Activated B cell treated with CpG ODN at 0.5 μM for 24 hours (primary cell): ENCODE measurements around the gene METRNL. TPM values are rescaled to one million over a fixed set of nuclear protein-coding genes. Genes with fewer than 3 reads are reported as not detected.

ENCODE experiments used
- ATAC-seq: fragments of 200-7000 bp; cut with Tn5 transposase; one replicate; pipeline ENCODE4 v1.10.0; 2021; ENCODE audit warnings: low read depth, mild to moderate bottlenecking, moderate library complexity
- CTCF ChIA-PET: fragments of 350-600 bp; sonication (Branson Sonifier 250); formaldehyde crosslinking; loops from one replicate; lab custom pipeline; 2021; ENCODE audit warnings: antibody characterized with exemption; lab: Charles Lee
- POLR2A ChIA-PET: fragments of 350-600 bp; sonication (Branson Sonifier 250); formaldehyde crosslinking; loops from one replicate; lab custom pipeline; 2021; ENCODE audit warnings: antibody characterized with exemption; lab: Charles Lee
- DNase-seq: peaks from one replicate; pipeline ENCODE4 v3.0.0; 2022
- H3K27ac Mint-ChIP-seq: one replicate; pipeline ENCODE4 v1.8.0; 2020; ENCODE audit warnings: mixed read lengths
- H3K27me3 Mint-ChIP-seq: one replicate; pipeline ENCODE4 v1.8.0; 2021; ENCODE audit warnings: mixed read lengths
- H3K36me3 Mint-ChIP-seq: one replicate; pipeline ENCODE4 v1.8.0; 2021; ENCODE audit warnings: low read depth, mixed read lengths
- H3K4me1 Mint-ChIP-seq: one replicate; pipeline ENCODE4 v1.8.0; 2021; ENCODE audit warnings: mixed read lengths
- H3K4me3 Mint-ChIP-seq: one replicate; pipeline ENCODE4 v1.8.0; 2020; ENCODE audit warnings: mild to moderate bottlenecking, mixed read lengths
- H3K9me3 Mint-ChIP-seq: one replicate; pipeline ENCODE4 v1.8.0; 2020; ENCODE audit warnings: mixed read lengths
- CTCF ChIP-seq: fragments of 200-600 bp; IDR thresholded peaks from one replicate; pipeline ENCODE4 v1.8.0; 2022; ENCODE audit warnings: antibody characterized with exemption, mild to moderate bottlenecking
- intact Hi-C: fragments of 100-400 bp; cut with micrococcal nuclease; formaldehyde crosslinking; loops from one replicate; pipeline ENCODE4 v1.15.1; 2024
- total RNA-seq: library from RNA; stranded (reverse); gene quantifications from 2 replicates; pipeline ENCODE4 v1.2.3, GENCODE V29; 2022

Gene METRNL
- total RNA-seq, 1 donor from 2014 or later, result 10.7 TPM

GRCh38 chr17:83062011-83062817, 17.2 kb upstream of the METRNL start:
- ChIA-PET CTCF (no interaction called here), POLR2A (no interaction called here)
- intact Hi-C loops, result no loop called here
- DNase-seq (peak; percentile 13), ATAC-seq (no peak)
- Mint-ChIP-seq H3K4me1 (no peaks in the 10 kb centered on the region), H3K4me3 (no peak overlapping the region), H3K36me3 (no peaks in the 10 kb centered on the region), H3K27ac (no peak overlapping the region), H3K27me3 (peaks cover 7% of the 10 kb centered on the region), H3K9me3 (no peaks in the 10 kb centered on the region)
- TF ChIP-seq CTCF, result no peak

- Mint-ChIP-seq H3K4me1 (no peaks in the 10 kb centered on the region), H3K27me3 (peaks cover 9% of the 10 kb centered on the region)
- POLR2A ChIA-PET, result no interaction called here
Measured at GRCh38 chr17:83062818-83063671, 16.4 kb upstream of the METRNL start.

GRCh38 chr17:83064021-83064731, 15.2 kb upstream of the METRNL start:
- intact Hi-C loops, result no loop called here
- TF ChIP-seq CTCF, result no peak
- ATAC-seq (no peak), DNase-seq (no peak)
- Mint-ChIP-seq H3K27ac (no peak overlapping the region), H3K36me3 (no peaks in the 10 kb centered on the region), H3K4me3 (no peak overlapping the region), H3K9me3 (no peaks in the 10 kb centered on the region), H3K4me1 (no peaks in the 10 kb centered on the region), H3K27me3 (peaks cover 9% of the 10 kb centered on the region)
- CTCF ChIA-PET, result no interaction called here
- POLR2A ChIA-PET, result no interaction called here

More at GRCh38 chr17:83062818-83063671, 16.4 kb upstream of the METRNL start:
- intact Hi-C loops, result no loop called here
- no peaks in the 10 kb centered on the region for H3K36me3 Mint-ChIP-seq
- DNase-seq (peak; percentile 9), ATAC-seq (no peak)
- CTCF ChIA-PET, result no interaction called here
- no peak for TF ChIP-seq CTCF
- no peaks in the 10 kb centered on the region for H3K9me3 Mint-ChIP-seq
- H3K27ac Mint-ChIP-seq, result no peak overlapping the region
- no peak overlapping the region for H3K4me3 Mint-ChIP-seq

- ChIA-PET POLR2A (no interaction called here), CTCF (no interaction called here)
- Mint-ChIP-seq H3K27ac (no peak overlapping the region), H3K4me1 (no peaks in the 10 kb centered on the region), H3K4me3 (no peak overlapping the region), H3K9me3 (no peaks in the 10 kb centered on the region), H3K27me3 (peaks cover 13% of the 10 kb centered on the region), H3K36me3 (no peaks in the 10 kb centered on the region)
- intact Hi-C loops, result no loop called here
- ATAC-seq (no peak), DNase-seq (peak; percentile 4)
- no peak for TF ChIP-seq CTCF
Measured at GRCh38 chr17:83064732-83065659, 14.4 kb upstream of the METRNL start.
